Uterus (tissue), 4 donors: Measurements from ENCODE around the gene TBL1X. TPM values are rescaled to one million over a fixed set of nuclear protein-coding genes. Genes with fewer than 3 reads are reported as not detected.
"Not testable (repeated sequence)": the region's sequence is repeated elsewhere in the genome, so short reads cannot be mapped to it uniquely, and the experiment has no call there.

Source experiments
- DNase-seq, 2 donors: peaks; one replicate each; pipeline ENCODE4 v3.0.0-alpha.2; 2019 to 2020
- H3K27ac ChIP-seq, 2 donors: fragments of 200-600 bp; sonication (generic); 1 replicate in 1 of 2; 2 replicates in 1 of 2; pipeline ENCODE4 v1.5.1; 2016 to 2018
- H3K27me3 ChIP-seq, 2 donors: fragments of 200-600 bp; sonication (generic); one replicate each; pipeline ENCODE4 v1.5.1; 2018 to 2019; ENCODE audit warnings: control low read depth in 1 of 2
- H3K36me3 ChIP-seq, 2 donors: fragments of 200-600 bp; sonication (generic); one replicate each; pipeline ENCODE4 v1.5.1; 2019; ENCODE audit warnings: control low read depth in 1 of 2
- H3K4me1 ChIP-seq, 2 donors: fragments of 200-600 bp; sonication (generic); one replicate each; pipeline ENCODE4 v1.5.1; 2018 to 2019; ENCODE audit warnings: control low read depth in 1 of 2
- H3K4me3 ChIP-seq, 2 donors: fragments of 200-600 bp; sonication (generic); 1 replicate in 1 of 2; 2 replicates in 1 of 2; pipeline ENCODE4 v1.5.1; 2018 to 2019; ENCODE audit warnings: mild to moderate bottlenecking in 1 of 2
- H3K9me3 ChIP-seq, 2 donors: fragments of 200-600 bp; sonication (generic); one replicate each; pipeline ENCODE4 v1.5.1; 2019; ENCODE audit warnings: control low read depth in 1 of 2
- POLR2A ChIP-seq, 2 donors: fragments of 450-650 bp; IDR thresholded peaks; one replicate each; pipeline ENCODE4 v1.6.1; 2016; ENCODE audit warnings: antibody characterized with exemption in 2 of 2, mild to moderate bottlenecking in 1 of 2, moderate library complexity in 1 of 2
- intact Hi-C: fragments of 100-400 bp; cut with DNase I; formaldehyde crosslinking; loops from one replicate; pipeline ENCODE4 v1.15.1; 2023; ENCODE audit warnings: low total_unique reads
- total RNA-seq, 4 donors: library from RNA; depleted of rRNA in 3 of 4; stranded (reverse); fragments of >200 nt in 3 of 4; gene quantifications; one replicate each; pipeline versions ENCODE4 v1.1.0 to v1.2.4, GENCODE V29; 2014 to 2023
- TF ChIP-seq, protein P1 (sequence below), 4 experiments: fragments of 200-600 bp in 2 of 4; fragments of 450-650 bp in 2 of 4; sonication (generic) in 2 of 4; IDR thresholded peaks; one replicate each; pipeline ENCODE4 v1.5.1; 2016 to 2019; ENCODE audit warnings: antibody characterized with exemption in 4 of 4, mild to moderate bottlenecking in 2 of 4, moderate library complexity in 1 of 4
- donor health status: DM: yes; HTN: yes; CAD: no.

TBL1X gene
- total RNA-seq, 4 donors from 2014 or later, result 15.4 to 121 (median 47.7) TPM

DNA sequence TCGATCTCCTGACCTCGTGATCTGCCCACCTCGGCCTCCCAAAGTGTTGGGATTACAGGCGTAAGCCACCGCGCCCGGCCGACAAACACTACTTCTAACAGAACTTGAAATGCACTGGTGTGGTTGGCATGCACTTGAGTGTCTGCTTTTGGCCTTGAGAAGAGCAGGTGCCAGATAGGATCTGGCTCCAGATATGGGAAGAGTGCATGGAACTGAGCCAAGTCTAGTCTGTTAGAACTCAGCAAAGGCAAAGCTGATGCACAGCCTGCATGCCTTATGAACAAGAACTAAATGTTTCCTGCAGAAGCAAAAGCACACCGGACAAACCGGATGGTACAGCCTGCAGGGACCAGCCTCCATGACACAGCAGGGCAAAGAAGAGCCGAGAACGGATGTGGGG, 35.1 kb upstream of the TBL1X start:
- no peak for TF ChIP-seq POLR2A (IDR thresholded peaks at IDR 0.05)
- TF ChIP-seq, protein P1, sequence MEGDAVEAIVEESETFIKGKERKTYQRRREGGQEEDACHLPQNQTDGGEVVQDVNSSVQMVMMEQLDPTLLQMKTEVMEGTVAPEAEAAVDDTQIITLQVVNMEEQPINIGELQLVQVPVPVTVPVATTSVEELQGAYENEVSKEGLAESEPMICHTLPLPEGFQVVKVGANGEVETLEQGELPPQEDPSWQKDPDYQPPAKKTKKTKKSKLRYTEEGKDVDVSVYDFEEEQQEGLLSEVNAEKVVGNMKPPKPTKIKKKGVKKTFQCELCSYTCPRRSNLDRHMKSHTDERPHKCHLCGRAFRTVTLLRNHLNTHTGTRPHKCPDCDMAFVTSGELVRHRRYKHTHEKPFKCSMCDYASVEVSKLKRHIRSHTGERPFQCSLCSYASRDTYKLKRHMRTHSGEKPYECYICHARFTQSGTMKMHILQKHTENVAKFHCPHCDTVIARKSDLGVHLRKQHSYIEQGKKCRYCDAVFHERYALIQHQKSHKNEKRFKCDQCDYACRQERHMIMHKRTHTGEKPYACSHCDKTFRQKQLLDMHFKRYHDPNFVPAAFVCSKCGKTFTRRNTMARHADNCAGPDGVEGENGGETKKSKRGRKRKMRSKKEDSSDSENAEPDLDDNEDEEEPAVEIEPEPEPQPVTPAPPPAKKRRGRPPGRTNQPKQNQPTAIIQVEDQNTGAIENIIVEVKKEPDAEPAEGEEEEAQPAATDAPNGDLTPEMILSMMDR (IDR thresholded peaks at IDR 0.05), result no peak
- H3K27ac ChIP-seq, result no peak overlapping the region
- no peak for DNase-seq
- intact Hi-C loops, result no loop called here
- no peaks in the 10 kb centered on the region for H3K27me3 ChIP-seq
- H3K4me1 ChIP-seq, result no peaks in the 10 kb centered on the region
- no peak overlapping the region for H3K4me3 ChIP-seq
- no peaks in the 10 kb centered on the region for H3K36me3 ChIP-seq
- H3K9me3 ChIP-seq, result no peaks in the 10 kb centered on the region

DNA sequence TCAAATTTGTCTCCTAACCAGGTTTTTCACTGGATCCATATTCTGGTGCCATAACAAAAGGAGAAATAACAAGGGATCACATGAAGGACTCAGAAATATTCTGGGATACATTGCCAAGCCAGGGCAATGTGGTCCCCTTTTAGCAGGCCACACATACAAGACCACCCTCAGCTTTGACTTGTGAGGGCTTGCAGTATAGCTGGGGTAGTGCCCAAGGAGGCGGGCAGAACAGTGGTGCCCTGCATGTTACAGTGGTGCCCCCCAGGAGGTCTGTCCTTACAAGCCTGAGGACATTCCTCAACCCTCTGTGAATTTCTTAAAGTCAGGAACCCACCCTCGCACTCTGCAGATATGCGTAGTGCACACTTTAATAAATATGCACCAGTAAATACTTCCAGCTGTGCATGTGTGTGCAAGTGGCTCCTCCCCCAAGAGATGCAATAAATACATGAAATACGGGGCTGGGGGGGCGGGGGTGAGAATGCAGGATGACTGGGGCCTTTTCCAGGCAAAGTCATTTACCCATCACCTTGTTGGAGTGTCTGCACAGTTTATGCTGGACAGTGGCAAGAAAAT, 34.4 kb upstream of the TBL1X start:
- Histone ChIP-seq H3K27me3 (no peaks in the 10 kb centered on the region), H3K4me1 (no peaks in the 10 kb centered on the region), H3K4me3 (no peak overlapping the region), H3K36me3 (no peaks in the 10 kb centered on the region), H3K27ac (no peak overlapping the region), H3K9me3 (no peaks in the 10 kb centered on the region)
- intact Hi-C loops, result no loop called here
- DNase-seq, result no peak
- TF ChIP-seq, protein P1 (IDR thresholded peaks at IDR 0.05), result no peak
- TF ChIP-seq POLR2A (IDR thresholded peaks at IDR 0.05), result no peak

DNA sequence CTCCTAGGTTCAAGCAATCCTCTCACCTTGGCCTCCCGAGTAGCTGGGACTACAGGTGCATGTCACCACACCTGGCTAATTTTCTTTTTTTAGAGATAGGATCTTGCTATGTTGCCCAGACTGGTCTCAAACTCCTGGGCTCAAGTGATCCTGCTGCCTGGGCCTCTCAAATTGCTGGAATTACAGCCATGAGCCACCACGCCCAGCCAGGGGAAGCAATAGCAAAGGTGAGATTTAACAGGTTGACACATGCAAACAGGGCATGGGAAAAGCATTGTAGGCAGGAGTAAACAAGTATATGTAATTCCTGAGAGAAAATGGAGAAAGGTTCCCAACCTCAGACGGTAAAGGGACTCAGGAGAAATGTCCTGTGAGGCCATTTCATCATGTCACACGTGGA, 33.6 kb upstream of the TBL1X start:
- no peaks in the 10 kb centered on the region for H3K9me3 ChIP-seq
- DNase-seq, result no peak
- TF ChIP-seq, protein P1 (IDR thresholded peaks at IDR 0.05), result no peak
- TF ChIP-seq POLR2A (IDR thresholded peaks at IDR 0.05), result no peak
- intact Hi-C loops, result no loop called here
- H3K4me1 ChIP-seq, result no peaks in the 10 kb centered on the region
- no peak overlapping the region for H3K4me3 ChIP-seq
- H3K27me3 ChIP-seq, result no peaks in the 10 kb centered on the region
- H3K36me3 ChIP-seq, result no peaks in the 10 kb centered on the region
- H3K27ac ChIP-seq, result no peak overlapping the region

DNA sequence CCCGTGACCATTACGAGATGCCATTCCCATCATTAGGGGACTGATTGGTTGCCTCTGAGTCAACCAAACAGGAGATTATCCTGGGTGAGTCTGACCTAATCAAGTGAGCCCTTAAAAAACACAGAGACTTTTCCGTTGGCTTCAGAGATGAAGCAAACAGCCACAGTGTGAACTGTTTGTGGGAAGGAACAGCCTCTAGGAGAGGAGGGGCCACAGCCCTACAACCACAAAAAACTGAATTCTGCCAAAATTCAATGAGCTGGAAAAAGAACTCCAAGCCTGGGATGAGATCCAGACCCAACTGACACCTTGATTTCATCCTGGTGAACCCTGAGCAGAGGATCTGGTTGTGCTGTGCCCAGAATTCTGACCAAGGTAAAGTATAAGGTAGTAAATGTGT, 31.3 kb upstream of the TBL1X start:
- H3K27ac ChIP-seq, result no peak overlapping the region
- DNase-seq, result no peak
- H3K36me3 ChIP-seq, result no peaks in the 10 kb centered on the region
- intact Hi-C loops, result no loop called here
- no peaks in the 10 kb centered on the region for H3K4me1 ChIP-seq
- H3K27me3 ChIP-seq, result no peaks in the 10 kb centered on the region
- no peaks in the 10 kb centered on the region for H3K9me3 ChIP-seq
- no peak overlapping the region for H3K4me3 ChIP-seq
- TF ChIP-seq, protein P1 (IDR thresholded peaks at IDR 0.05), result no peak
- no peak for TF ChIP-seq POLR2A (IDR thresholded peaks at IDR 0.05)

DNA sequence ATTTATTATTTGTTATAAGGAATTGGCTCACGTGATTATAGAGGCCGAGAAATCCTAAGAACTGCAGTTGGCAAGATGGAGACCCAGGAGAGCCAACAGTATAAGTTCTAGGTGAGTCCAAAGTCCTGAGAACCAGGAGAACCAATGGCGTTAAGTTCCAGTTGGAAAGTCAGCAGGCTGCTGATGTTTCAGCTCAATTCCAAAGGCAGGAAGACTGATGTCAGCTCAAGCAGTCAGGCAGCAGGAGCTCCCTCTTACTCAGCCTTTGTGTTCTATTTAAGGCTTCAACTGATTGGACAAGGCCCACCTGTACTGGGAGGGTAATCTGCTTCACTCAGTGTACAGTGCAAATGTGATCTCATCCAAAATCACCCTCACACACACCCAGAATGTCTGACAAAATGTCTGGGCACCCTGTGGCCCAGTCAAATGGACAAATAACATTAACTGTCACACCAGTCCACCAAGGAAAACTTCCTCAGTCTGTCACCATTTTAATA, 30.8 kb upstream of the TBL1X start:
- no peaks in the 10 kb centered on the region for H3K36me3 ChIP-seq
- no peak overlapping the region for H3K27ac ChIP-seq
- no peak for DNase-seq
- no peak for TF ChIP-seq POLR2A (IDR thresholded peaks at IDR 0.05)
- TF ChIP-seq, protein P1 (IDR thresholded peaks at IDR 0.05), result no peak
- H3K27me3 ChIP-seq, result no peaks in the 10 kb centered on the region
- no peak overlapping the region for H3K4me3 ChIP-seq
- no peaks in the 10 kb centered on the region for H3K9me3 ChIP-seq
- no peaks in the 10 kb centered on the region for H3K4me1 ChIP-seq
- intact Hi-C loops, result no loop called here

DNA sequence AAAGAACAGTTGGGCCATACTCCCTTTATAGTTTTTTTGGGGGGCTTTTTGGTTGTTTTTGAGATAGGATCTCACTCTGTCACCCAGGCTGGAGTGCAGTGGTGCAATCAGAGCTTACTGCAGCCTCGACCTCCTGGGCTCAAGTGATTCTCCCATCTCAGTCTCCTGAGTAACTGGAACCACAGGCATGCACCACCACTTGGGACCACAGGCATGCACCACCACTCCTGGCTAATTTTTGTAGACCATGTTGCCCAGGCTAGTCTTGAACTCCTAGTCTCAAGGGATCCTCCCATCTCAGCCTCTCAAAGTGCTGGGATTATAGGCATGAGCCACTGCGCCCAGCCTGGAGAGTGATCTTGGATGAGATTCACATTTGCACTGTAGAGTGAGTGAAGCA, 29.8 kb upstream of the TBL1X start:
- H3K27me3 ChIP-seq, H3K9me3 ChIP-seq, H3K27ac ChIP-seq, DNase-seq, H3K4me1 ChIP-seq, intact Hi-C loops, H3K36me3 ChIP-seq, H3K4me3 ChIP-seq: not testable (repeated sequence)
